GM18502 (cell line): ENCODE results near the gene CHN2.
"Not testable (repeated sequence)": the region's sequence is repeated elsewhere in the genome, so short reads cannot be mapped to it uniquely, and the experiment has no call there.

Experiments used
- ATAC-seq: cut with Tn5 transposase; IDR thresholded peaks from one replicate; pipeline ENCODE4 v1.9.1; 2021; ENCODE audit warnings: mild to moderate bottlenecking; ENCODE audit not compliant: unreplicated experiment, poor library complexity

Gene CHN2

DNA sequence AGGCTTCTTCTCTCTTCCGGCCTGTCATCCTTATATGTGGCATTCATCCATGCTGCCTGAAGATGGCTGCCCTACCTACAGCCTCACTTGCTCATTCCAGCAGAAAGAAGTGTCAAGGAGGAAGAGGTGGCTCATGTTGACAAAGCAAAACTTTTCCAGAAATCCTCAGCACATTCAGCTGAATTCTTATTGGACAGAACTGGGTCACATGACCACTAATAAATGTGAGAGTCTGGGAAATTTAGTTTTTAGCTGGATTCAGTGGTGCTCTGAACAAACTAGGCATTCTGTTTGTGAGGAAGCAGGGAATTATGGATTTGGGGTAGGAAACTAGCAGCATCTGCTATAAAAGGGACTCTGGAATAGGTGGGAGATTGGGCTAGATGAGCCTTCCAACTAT lies 58.6 kb downstream of the CHN2 start:
- ATAC-seq: no peak

DNA sequence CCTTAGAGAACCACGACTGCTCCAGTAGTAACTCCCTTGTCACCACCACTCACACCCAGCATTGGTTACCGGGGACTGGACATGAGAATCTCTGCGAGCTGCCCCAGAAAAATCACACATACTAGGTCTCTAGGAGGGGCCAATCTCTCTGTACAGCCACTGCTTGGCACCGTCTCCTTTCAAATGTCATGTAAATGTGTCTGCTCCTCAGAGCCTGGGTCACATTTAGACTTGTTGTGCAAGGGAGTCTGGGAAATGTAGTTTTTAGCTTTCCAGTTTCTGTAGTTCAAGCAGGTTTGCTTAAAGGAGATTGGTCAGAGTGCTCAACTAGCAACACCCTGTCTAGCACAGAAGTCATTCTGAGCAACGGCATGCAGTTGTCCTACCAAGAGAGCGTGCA lies 60.0 kb downstream of the CHN2 start:
- ATAC-seq: no peak

DNA sequence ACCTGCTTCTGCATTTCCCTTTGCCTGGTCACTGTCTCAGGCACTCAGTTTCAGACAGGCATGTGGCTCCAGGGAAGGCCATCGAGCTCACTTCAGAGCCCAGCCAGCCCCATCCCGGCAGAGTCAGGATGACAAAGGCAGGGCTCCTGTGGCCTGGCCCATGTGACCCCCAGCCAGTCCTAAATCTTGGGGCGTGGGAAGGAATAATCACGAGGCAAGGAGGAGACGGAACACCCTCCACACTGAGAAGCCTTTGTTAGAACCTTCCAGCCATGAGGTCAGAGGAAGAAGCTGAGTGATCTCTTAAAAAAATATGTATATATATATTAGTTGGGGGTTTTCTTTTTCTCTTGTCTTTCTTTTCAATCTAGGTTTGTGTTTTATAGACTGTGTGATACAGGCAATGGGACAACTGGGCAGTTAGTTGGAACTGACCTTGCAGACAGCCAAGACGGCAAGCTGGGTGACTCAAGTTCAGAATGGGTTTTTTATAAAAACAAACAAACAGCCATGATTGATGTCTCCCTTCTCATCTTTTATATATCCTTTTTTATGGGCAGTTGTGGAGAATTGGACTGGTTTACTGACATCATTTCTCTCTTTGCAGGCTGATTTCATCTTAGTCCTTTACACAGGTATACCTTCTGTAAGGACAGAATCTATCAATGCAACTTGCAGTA lies 60.8 kb downstream of the CHN2 start:
- ATAC-seq: no peak

DNA sequence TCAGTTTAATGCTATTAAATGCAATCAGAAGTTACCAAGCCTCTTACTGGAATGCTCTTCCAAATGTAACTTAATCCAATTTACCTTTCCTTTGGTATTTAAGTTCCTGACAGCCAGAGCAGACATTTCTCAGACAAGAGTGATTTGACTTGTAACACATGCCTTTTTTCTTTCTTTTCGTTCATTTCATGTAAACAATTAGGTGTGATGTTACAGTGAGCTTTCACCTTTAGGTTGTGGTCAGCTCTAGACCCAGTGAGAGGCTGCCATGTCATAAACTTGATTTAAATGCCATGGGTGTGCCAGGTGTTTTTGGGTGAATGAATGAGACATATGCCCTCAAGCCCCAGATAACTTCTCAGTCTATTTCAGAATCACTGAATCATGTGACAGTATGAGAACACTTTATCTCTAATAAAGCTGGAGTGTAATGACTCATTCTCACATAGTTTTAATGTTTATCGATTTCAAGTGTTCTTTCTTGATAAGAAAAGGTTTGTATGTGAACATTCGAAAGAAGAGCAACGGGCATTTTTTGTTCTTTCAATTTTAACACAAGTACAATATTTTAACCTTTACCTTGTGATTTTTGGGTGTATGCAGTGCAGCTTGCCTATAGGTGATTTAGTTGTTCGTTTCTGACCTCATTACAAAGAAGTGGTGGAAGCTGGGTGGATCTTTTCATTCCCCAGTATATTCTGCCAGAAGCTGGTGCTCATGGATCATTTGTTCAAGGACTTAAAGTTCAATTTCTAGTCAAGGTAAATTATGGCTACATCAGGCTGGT lies 61.5 kb downstream of the CHN2 start:
- no peak for ATAC-seq

DNA sequence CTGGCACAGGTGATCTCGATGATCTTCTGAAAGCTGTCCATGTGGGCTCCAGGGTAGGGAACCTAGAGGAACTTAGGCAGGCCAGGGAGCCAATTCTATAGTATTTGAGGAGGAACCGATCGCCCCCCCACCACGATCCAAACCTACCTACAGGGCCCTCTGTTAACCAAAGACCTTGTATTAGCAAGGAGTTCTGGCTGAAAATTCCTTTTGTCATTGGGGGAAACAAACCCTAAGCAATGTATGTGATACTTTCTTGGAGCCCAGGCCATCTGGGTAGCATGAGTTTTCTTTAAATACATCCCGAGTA lies 62.1 kb downstream of the CHN2 start:
- ATAC-seq: no peak

DNA sequence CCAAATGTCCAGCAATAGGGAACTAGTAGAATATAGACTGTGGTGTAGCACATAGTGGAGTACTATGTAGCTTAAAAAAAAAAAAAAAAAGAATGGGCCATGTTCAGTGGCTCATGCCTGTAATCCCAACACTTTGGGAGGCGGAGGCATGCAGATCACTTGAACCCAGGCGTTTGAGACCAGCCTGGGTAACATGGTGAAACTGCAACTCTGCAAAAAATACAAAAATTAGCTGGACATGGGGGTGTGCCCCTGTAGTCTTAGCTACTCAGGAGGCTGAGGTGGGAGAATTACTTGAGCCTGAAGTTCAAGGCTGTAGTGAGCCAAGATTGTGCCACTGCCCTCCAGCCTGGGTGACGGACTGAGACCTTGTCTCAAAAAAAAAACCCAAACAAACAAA lies 64.4 kb downstream of the CHN2 start:
- ATAC-seq: no peak

DNA sequence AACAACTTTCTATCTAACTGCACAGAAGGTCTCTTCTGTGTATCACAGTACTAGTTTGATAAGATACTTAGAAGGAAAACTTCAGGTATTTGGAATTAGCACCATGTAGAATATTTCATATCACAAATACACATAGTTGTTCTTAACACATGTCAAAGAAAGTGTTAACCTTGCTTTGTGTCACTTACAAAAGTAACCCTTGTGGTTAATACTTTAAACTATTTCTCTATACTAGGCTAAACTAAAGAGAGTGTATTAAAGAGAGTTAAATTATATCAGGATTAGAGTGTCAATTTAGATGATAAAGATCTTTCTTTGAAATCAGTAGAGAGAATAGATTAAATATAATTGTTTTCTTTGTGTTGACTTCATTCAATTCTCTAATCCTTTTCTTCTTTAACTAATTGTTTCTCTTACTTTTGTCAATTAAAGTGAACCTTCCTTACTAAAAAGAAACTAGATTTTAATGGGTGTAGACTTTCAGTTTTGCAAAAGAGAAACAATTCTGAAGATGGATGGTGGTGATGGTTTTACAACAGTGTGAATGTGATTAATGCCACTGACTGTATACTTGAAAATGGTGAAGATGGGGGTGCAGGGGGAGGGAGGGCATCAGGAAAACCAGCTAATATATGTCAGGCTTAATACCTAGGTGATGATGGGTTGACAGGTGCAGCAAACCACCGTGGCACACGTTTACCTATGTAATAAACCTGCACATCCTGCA lies 67.8 kb downstream of the CHN2 start:
- ATAC-seq: no peak

DNA sequence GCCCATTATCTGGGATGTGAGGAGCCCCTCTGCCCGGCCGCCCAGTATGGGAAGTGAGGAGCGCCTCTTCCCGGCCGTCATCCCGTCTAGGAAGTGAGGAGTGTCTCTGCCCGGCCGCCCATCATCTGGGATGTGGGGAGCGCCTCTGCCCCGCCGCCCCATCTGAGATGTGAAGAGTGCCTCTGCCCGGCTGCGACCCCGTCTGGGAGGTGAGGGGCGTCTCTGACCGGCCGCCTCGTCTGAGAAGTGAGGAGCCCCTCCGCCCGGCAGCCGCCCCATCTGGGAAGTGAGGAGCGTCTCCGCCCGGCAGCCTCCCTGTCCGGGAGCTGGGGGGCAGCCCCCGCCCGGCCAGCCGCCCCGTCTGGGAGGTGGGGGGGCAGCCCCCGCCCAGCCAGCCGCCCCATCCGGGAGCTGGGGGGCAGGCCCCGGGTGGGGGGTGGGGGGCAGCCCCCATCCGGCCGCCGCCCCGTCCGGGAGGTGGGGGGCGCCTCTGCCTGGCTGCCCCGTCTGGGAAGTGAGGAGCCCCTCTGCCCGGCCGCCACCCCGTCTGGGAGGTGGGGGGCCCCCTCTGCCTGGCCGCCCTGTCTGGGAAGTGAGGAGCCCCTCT lies 69.1 kb downstream of the CHN2 start:
- not testable (repeated sequence) for ATAC-seq

DNA sequence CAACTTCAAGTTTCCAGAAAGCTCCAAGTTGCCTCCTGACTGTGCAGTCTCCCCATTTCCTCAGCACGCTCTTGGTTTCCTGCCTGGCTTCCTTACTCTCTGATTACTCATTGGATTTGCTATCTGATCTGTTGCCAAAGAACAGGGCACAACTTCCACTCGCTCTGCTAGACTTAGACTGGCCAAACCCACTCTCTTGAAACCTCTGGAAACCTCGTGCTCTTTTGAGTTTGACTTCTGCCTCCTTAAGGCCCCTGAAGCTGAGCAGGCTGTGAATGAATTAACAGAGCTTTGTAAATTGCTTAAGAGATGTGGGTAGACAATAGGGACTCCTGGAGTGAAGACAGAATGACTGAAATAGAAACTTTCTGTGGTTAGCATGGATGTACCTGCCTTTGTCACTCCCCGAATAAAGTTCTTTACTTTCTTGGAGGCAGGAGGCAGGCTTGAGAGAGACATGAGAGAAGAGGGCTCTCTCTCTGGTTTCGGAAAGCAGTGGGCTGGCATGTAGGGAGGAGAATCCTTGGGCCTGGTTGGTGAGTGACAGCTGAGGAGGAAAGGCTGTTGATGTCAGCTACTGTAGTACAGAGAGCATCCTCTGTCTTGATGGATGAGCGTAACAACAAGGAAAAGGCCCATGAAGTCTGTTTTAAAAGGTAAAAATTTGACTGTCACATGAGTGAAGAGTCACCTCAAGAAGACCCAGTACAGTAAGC lies 70.8 kb downstream of the CHN2 start:
- no peak for ATAC-seq

DNA sequence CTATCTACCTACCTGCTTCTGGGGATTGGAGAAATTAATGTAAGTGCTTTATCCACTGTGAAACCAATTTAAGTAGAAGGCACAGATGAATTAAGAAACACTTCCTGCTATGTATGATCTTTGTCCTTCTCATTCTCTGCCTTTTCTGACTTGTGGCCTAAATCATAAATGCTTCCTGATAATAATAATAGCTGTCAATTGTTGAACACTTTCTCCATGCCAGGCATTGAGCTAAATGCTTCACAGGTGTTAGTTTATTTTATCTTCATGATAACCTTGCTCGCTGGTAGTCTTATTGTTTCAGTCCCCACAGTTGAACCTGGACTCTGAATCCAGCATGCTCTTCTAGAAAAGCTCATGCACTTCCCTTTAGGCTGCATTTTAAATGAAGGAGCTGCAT lies 75.4 kb downstream of the CHN2 start:
- no peak for ATAC-seq

DNA sequence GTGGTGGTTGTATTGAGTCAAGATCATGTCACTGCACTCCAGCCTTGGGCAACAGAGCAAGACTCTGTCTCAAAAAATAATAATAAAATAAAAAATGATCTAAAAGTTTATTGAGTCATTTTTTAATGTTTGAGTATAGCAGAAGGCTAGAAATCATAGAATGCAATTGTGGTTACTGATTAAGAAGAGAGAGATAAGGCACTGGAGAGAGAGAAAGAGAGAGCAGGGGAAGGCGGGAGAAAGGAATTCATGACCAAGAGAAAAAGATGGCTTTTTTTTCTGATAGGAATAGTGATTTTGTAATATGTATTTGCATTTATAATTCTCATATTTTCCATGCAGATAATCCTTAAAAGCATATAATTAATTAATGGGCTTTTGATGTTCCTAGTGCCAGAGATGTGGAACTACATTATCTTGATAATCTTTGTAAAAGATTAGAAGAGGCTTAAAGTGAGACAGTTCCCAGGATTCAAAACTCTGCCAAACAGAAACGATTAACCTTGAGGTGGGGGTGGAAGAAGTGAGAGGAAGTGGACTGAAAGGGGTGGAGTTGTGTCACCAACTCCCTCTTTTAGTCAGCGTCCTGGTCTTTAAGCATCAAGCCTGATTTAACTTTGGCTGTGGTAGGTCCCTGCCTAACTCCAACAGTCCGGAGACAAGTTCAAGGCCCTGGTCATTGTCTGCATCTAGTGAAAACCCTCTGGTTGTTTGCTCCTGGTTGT lies 76.2 kb downstream of the CHN2 start:
- no peak for ATAC-seq

DNA sequence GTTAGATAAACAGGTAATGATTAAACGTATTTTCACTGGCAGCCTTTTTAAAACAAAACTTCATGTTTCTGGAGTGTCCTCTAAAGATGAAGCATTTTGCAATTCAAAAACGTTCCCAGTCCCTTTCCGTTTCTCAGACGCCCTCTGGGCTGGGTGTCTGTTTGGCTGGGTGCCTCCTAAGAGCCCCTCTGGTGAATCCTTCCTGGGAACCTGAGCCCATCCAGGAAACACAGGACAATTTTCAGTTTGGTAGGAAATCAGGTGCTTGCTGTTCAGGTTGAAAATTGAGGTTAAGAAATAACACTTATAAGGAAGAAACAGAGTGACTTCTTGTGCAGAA lies 76.7 kb downstream of the CHN2 start:
- ATAC-seq: no peak

DNA sequence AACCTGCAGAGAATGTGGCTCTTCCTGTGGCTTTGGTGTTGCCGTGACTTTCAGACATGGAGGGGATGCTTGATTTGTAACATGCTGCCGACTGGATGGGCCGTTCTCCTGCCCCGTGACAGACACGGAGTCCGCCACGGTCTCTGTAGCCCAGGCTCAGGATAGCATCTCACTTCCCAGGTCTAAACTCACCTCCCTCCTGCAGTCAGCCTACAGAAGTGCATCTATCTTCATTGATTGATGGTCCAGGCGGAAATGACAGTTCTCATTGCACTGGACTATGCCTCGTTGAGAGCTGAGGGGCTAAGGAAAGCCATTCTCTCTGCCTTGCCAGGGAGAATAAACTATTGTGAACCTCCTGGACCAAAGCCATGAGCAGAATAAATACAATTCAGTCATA lies 77.5 kb downstream of the CHN2 start:
- no peak for ATAC-seq

DNA sequence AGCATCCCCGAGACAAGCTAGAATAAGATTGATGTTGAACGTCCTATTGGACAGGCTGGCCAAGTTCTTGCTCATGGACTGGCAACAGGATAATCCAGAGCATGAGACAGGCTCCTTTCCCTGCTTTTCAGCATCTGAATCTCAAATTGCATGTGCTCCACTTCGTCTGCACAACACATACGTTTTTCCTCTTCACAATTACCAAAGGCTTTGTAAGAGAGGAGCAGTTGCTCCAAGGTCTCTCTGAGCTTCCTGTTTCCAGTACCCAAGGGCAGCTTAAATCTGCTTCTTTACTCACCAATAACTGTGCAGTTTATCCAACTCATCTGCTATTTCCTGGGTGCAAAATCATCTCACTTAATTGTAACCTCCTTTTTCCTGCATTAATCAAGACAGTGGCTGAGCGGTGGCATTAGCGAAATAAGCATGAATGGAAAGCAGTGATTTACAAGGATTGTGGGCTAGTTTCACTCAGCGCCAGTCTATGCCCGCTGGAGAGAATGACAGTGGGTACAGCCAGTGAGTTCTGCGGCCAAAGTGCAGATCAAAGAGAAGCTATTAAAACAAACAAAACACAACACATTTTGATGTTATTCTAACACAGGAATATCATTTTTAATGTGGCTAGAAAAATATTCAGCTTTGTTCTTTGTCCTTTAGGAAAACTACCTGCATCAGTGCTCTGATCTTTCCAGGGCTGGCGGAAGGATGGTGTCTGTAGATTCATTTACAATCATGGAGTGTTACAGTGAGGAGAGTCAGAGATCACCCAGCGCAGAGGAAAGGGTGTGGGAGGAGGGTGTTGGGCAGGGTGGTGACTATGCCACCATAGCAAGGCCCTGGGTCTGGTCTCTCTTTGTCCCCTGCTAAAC lies 79.8 kb downstream of the CHN2 start:
- ATAC-seq: no peak

DNA sequence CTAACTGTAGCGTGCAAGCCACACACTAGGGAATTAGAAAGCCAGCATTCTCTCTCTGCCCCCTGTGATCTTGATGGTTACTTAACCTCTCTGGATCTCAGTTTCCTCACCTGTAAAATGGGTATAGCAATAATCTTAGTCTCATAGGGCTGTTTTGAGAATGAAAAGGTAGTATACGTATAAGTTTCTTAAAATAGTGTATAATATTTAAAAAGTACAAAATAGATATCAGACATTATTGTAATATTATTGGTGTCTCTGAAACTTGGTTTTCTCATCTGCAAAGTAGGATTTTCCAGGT lies 80.4 kb downstream of the CHN2 start:
- no peak for ATAC-seq

DNA sequence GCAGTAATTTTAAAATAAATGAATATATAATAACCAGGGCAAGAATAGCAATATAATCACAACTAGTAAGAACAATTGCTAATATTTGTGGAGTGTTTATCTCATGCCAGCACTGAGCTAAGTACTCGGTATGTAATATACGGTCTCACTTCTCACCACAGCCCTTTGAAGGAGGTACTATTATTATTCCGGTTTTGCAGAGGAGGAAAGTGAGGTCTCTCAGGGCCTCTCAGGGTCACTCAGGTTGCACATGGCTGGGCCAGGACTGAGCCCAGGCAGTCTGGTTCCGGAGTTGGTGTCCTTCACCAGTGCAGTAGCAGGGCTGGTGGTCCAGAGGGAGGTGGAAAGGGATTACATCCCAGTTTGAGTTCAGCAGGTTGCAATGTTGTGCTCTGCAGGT lies 80.9 kb downstream of the CHN2 start:
- no peak for ATAC-seq

DNA sequence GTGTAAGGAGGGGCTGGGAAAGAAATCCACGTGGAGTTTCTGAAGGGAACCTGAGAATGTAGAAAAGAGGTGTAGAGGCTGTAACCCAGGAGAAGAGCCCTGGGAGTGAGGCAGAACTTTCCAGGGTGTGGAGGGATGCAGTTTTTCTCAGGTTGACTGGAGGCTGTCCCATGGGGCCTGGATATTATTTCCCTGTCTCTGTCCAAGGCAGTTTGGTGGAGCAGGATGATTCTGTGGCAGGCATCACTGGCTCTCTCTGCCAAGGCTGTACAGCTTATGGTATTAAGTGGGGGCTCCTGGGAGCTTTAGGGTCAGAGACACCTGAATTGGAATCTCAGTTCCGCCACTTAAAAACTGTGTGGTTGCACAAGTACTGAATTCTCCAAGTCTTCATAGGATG lies 81.6 kb downstream of the CHN2 start:
- ATAC-seq: no peak

DNA sequence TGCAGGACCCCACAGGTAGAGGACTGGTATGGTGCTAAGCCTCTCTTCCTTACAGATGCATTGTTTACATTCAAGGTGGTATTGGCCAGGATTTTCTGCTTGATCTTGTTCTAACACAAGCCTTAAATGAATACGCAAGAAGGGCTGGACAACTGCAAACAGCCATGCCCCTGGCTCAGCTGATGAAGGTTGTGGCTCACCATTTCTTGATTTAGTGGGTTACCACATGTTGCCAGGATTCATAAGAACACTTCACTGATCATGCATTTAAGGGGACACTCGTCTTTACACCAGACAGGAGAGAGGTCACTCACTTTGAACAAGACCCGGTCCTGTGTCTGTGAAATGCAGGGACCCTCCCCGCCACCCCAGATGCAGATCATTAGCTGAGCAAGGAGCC lies 82.2 kb downstream of the CHN2 start:
- no peak for ATAC-seq

DNA sequence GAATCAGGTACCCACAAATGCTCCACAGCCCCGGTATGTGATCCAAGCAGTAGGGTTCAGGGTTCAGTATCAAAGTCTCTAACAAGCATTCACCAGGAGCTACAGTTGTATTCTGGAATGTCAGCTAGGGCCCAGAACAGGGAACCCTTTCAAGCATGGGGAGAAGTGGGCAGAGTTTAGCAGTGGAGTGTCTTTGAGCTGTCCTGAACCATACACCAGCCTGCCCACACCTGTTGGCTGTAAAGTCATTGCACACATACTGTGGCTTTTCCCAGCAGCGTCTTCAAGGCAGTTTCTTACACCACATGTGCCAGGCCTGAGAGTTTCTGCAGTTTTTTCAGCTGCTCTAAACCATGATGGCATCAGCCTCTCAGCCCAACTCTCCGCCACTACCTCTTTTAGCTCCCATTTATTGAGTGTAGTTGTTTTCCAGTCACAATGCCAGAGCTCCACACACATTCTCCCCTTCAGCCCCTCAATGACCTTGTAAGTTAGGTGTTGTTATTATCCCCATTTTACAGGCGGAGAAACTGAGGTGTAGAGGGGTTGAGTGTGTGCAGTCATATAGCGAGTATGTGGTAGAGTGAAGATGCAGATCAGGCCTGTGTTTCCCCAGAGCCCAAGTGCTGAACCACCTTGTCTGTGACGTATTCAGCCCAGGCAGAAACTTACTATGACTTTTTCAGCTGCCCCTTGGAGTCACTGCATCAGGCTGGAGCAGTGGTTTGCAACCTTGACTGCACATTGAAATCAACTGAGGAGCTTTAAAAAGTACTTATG lies 83.1 kb downstream of the CHN2 start:
- ATAC-seq: no peak
